Spleen (tissue), 11 donors: ENCODE measurements around the gene KLF16. TPM values are rescaled to one million over a fixed set of nuclear protein-coding genes. Genes with fewer than 3 reads are reported as not detected.

Experiments
- DNase-seq: peaks from one replicate; pipeline ENCODE4 v3.0.0-alpha.2; 2020
- H3K27ac ChIP-seq, 8 donors: fragments of 200-600 bp; sonication (generic) in 7 of 8; 1 replicate in 4 of 8; 2 replicates in 4 of 8; pipeline versions ENCODE4 v1.5.0 to v1.8.0; 2016 to 2021; ENCODE audit warnings: inconsistent platforms in 4 of 8, mild to moderate bottlenecking in 4 of 8, moderate library complexity in 1 of 8
- H3K27me3 ChIP-seq, 7 donors: fragments of 200-600 bp; sonication (generic) in 6 of 7; replicated peaks in 1 of 7; 1 replicate in 4 of 7; 2 replicates in 3 of 7; pipeline versions ENCODE4 v1.5.0 to v1.8.0; 2016 to 2021; ENCODE audit warnings: inconsistent platforms in 3 of 7, mild to moderate bottlenecking in 1 of 7
- H3K36me3 ChIP-seq, 6 donors: fragments of 200-600 bp; sonication (generic) in 5 of 6; 1 replicate in 4 of 6; 2 replicates in 2 of 6; pipeline versions ENCODE4 v1.5.0 to v1.8.0; 2016 to 2021; ENCODE audit warnings: inconsistent platforms in 2 of 6
- H3K4me1 ChIP-seq, 6 donors: fragments of 200-600 bp; sonication (generic) in 5 of 6; 1 replicate in 3 of 6; 2 replicates in 3 of 6; pipeline versions ENCODE4 v1.5.0 to v1.8.0; 2016 to 2021; ENCODE audit warnings: inconsistent platforms in 3 of 6
- H3K4me3 ChIP-seq, 8 donors: fragments of 200-600 bp; sonication (generic) in 7 of 8; 1 replicate in 4 of 8; 2 replicates in 4 of 8; pipeline versions ENCODE4 v1.5.0 to v1.8.0; 2016 to 2021; ENCODE audit warnings: inconsistent platforms in 4 of 8, mild to moderate bottlenecking in 4 of 8, moderate library complexity in 2 of 8
- H3K9me3 ChIP-seq, 8 donors: fragments of 200-600 bp; sonication (generic) in 7 of 8; 1 replicate in 4 of 8; 2 replicates in 4 of 8; pipeline versions ENCODE4 v1.5.0 to v1.8.0; 2016 to 2021; ENCODE audit warnings: inconsistent platforms in 4 of 8
- POLR2A ChIP-seq, 3 donors: fragments of 450-650 bp; IDR thresholded peaks; one replicate each; pipeline ENCODE4 v1.5.1; 2017; ENCODE audit warnings: antibody characterized with exemption in 3 of 3, mild to moderate bottlenecking in 1 of 3
- POLR2AphosphoS5 ChIP-seq, 3 donors: sonication (generic); formaldehyde crosslinking; IDR thresholded peaks; one replicate each; pipeline ENCODE4 v1.5.1; 2017; ENCODE audit warnings: antibody characterized with exemption in 3 of 3
- WGBS, 5 donors: extraction: QIAGEN DNeasy Blood & Tissue Kit in 3 of 5; methylation state at CpG; one replicate each; pipeline versions ENCODE4 v1.1.5 to v1.1.7; 2013 to 2018; 5-methylcytosine and 5-hydroxymethylcytosine counted together
- intact Hi-C: fragments of 100-400 bp; cut with DNase I; formaldehyde crosslinking; loops from one replicate; pipeline ENCODE4 v1.15.0; 2023; ENCODE audit warnings: low total_unique reads
- polyA plus RNA-seq, 3 donors: library from polyadenylated mRNA; stranded (reverse); fragments of 200-250 nt; gene quantifications; one replicate each; pipeline ENCODE4 v1.2.1, GENCODE V29; 2013
- total RNA-seq, 7 donors: library from RNA; depleted of rRNA in 3 of 7; stranded (reverse); fragments of >200 nt in 3 of 7; fragmentation: NEBNext Ultra II Directional in 4 of 7; extraction: Animal tissue kit (Norgen Biotek cat#: 25700) in 4 of 7; gene quantifications; one replicate each; pipeline versions ENCODE4 v1.1.0 to v1.2.1, GENCODE V29; 2016 to 2021
- TF ChIP-seq, protein P1 (sequence below), 11 experiments: fragments of 200-600 bp in 7 of 11; fragments of 450-650 bp in 4 of 11; sonication (generic) in 4 of 11; IDR thresholded peaks in 8 of 11; conservative IDR thresholded peaks in 3 of 11; 1 replicate in 7 of 11; 2 replicates in 4 of 11; pipeline versions ENCODE4 v1.4.0 to v1.8.0; 2016 to 2021; ENCODE audit warnings: antibody characterized with exemption in 11 of 11, inconsistent platforms in 4 of 11, mild to moderate bottlenecking in 1 of 11
- donor health status: healthy with polysubstance abuse.
- donor health status: DM: no; HTN: no; CAD: no; lungs with moderate emphysema.
- donor health status: DM: no; HTN: no; CAD: no.
- donor health status: Bipolar disorder and iron deficiency.
- donor health status: healthy.
- donor health status: DM: no; HTN: no; CAD: no.
- donor health status: DM: yes; HTN: yes; CAD: no.

KLF16 gene
- total and polyA plus RNA-seq, 10 donors: 7.1 to 39.0 (median 18.4) TPM

DNA sequence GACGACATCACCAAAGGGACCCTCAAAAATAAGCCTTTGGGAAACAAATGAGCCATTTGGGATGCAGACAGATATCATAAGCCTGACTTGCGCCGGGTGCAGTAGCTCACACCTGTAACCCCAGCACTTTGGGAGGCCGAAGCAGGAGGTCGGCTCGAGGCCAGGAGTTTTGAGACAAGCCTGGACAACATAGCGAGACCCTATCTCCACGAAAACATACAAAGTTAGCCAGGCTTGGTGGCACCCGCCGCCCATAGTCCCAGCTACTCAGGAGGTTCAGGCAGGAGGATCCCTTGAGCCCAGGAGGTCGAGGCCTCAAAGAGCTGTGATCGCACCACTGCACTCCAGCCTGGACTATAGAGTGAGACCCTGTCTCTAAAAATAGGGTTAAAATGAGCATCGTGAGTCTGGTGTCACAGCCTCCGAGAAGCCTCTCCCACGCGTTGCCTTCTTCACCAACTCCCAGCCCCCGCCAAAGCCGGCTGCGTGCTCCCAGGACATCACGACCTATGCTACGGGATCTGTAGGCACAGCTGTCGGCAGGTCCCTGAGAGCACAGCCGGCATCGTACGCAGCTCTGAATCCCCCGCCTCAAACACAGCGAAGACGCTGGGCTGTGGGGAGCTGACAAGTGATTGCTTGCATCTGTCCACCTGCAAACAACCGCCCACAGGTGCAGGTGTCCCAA, 16.7 kb downstream of the KLF16 start:
- H3K27ac ChIP-seq: peak overlapping the region in 7 of 8 donors; percentile 6 to 100 (median 99)
- H3K36me3 ChIP-seq: peaks cover 0 to 48% (median 5%) of the 10 kb centered on the region in 6 donors
- no peaks in the 10 kb centered on the region for H3K27me3 ChIP-seq
- intact Hi-C loops: no loop called here
- WGBS, 5 donors: 76 to 90% (median 83%) methylated on average over 21 to 29 of the region's 29 CpGs
- DNase-seq: peak; percentile 80
- peaks cover 49 to 92% (median 74%) of the 10 kb centered on the region in 6 donors for H3K4me1 ChIP-seq
- TF ChIP-seq, protein P1, sequence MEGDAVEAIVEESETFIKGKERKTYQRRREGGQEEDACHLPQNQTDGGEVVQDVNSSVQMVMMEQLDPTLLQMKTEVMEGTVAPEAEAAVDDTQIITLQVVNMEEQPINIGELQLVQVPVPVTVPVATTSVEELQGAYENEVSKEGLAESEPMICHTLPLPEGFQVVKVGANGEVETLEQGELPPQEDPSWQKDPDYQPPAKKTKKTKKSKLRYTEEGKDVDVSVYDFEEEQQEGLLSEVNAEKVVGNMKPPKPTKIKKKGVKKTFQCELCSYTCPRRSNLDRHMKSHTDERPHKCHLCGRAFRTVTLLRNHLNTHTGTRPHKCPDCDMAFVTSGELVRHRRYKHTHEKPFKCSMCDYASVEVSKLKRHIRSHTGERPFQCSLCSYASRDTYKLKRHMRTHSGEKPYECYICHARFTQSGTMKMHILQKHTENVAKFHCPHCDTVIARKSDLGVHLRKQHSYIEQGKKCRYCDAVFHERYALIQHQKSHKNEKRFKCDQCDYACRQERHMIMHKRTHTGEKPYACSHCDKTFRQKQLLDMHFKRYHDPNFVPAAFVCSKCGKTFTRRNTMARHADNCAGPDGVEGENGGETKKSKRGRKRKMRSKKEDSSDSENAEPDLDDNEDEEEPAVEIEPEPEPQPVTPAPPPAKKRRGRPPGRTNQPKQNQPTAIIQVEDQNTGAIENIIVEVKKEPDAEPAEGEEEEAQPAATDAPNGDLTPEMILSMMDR (IDR thresholded peaks at IDR 0.05 in 8 of 11, conservative IDR thresholded peaks at IDR 0.05 in 3 of 11): no peak
- TF ChIP-seq POLR2AphosphoS5 (IDR thresholded peaks at IDR 0.05) (peak in 1 of 3 donors; percentile 23), POLR2A (IDR thresholded peaks at IDR 0.05) (no peak)
- peak overlapping the region in 7 of 8 donors; percentile 95 to 100 (median 99) for H3K4me3 ChIP-seq
- H3K9me3 ChIP-seq: no peaks in the 10 kb centered on the region

DNA sequence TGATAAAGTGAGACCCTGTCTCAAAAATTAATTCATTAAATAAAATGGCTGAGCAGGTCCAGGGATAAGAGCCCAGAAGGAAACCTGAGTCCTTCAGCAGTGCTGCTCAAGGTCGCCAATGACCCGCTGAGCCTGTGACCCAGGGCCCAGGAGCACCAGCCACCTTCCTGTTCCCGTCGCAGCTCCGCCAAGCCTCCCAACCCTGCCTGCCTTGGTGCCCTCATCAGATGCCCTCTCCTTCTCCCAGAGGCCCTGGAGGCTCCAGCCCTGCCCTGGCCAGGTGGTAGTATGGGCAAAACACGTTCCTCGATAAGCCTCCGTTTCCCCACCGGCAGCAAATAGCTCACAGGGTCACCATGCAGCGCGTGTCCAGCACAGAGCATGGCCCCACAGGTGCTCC, 17.7 kb downstream of the KLF16 start:
- no peaks in the 10 kb centered on the region for H3K27me3 ChIP-seq
- WGBS, 5 donors: 71 to 85% (median 77%) methylated on average over 10 to 11 of the region's 11 CpGs
- peaks cover 0 to 52% (median 5%) of the 10 kb centered on the region in 6 donors for H3K36me3 ChIP-seq
- intact Hi-C loops: no loop called here
- H3K9me3 ChIP-seq: no peaks in the 10 kb centered on the region
- DNase-seq: peak; percentile 74
- peak overlapping the region in 3 of 8 donors; percentile 9 to 100 (median 95) for H3K4me3 ChIP-seq
- H3K4me1 ChIP-seq: peaks cover 52 to 92% (median 80%) of the 10 kb centered on the region in 6 donors
- peak overlapping the region in 6 of 8 donors; percentile 13 to 100 (median 99) for H3K27ac ChIP-seq
- peak in 2 of 3 donors; percentile 52 to 54 for TF ChIP-seq POLR2AphosphoS5 (IDR thresholded peaks at IDR 0.05)
- TF ChIP-seq, protein P1 (IDR thresholded peaks at IDR 0.05 in 8 of 11, conservative IDR thresholded peaks at IDR 0.05 in 3 of 11): no peak

DNA sequence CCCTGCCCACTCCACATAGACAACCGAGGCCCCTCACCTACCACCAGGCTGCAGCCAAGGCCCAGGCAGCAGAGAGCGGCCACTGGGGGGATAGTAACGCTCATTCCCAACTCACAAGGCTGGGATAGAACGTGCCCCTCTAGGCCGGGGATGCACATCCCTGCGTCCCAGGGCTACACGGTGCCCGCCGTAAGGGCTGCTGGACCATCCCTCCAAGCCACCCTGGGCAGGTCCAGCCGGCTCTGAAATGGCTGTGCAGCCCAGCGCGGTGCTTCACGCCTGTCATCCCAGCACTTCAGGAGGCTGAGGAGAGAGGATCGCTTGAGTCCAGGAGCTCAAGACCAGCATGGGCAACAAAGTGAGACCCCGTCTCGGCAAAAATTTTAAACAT, 18.3 kb downstream of the KLF16 start:
- Histone ChIP-seq H3K4me1 (peaks cover 55 to 94% (median 84%) of the 10 kb centered on the region in 6 donors), H3K4me3 (peak overlapping the region in 1 of 8 donors; percentile 100), H3K36me3 (peaks cover 0 to 53% (median 5%) of the 10 kb centered on the region in 6 donors), H3K27ac (peak overlapping the region in 4 of 8 donors; percentile 99 to 100 (median 99)), H3K9me3 (no peaks in the 10 kb centered on the region), H3K27me3 (no peaks in the 10 kb centered on the region)
- TF ChIP-seq POLR2AphosphoS5 (IDR thresholded peaks at IDR 0.05) (no peak), POLR2A (IDR thresholded peaks at IDR 0.05) (no peak)
- TF ChIP-seq, protein P1 (IDR thresholded peaks at IDR 0.05 in 8 of 11, conservative IDR thresholded peaks at IDR 0.05 in 3 of 11): no peak
- 60 to 91% (median 85%) methylated on average over 2 to 16 of the region's 16 CpGs for WGBS, 5 donors
- intact Hi-C loops: no loop called here
- DNase-seq: peak; percentile 70

DNA sequence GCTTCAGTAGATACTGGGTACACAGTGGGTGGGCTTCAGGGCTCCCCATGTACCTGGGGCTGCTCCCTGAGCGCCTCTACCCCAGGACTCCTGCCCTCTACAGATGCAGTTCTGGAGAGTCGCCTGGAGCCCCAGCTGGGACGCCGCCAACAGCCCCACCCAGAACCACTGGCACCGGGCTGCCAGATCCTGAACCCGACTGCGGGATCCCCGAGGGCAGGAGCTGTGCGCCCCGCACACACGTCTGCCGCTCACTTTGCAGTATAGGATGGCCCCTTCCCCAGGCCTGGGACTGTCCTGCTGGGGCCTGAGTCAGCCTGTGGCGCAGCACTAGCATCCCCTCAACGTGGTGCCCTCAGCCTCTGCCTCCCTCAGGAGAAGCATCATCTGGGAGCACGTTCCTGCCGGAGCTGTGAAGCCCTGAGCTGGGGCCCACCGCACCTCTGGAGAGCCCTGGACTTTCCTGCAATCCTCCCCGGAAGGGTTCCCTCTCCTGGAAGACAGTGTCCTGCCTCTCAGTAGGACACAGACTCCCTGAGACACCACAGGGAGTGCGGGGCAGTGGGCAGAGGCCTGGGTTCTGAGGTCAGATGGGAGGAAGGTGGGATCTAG, 18.8 kb downstream of the KLF16 start:
- Histone ChIP-seq H3K27ac (peak overlapping the region in 5 of 8 donors; percentile 14 to 100 (median 99)), H3K4me1 (peaks cover 58 to 94% (median 88%) of the 10 kb centered on the region in 6 donors), H3K36me3 (peaks cover 0 to 57% (median 5%) of the 10 kb centered on the region in 6 donors), H3K4me3 (peak overlapping the region in 1 of 8 donors; percentile 9), H3K27me3 (no peaks in the 10 kb centered on the region), H3K9me3 (no peaks in the 10 kb centered on the region)
- intact Hi-C loops: no loop called here
- TF ChIP-seq POLR2AphosphoS5 (IDR thresholded peaks at IDR 0.05): peak in 1 of 3 donors; percentile 32
- TF ChIP-seq POLR2A (IDR thresholded peaks at IDR 0.05): no peak
- TF ChIP-seq, protein P1 (IDR thresholded peaks at IDR 0.05 in 8 of 11, conservative IDR thresholded peaks at IDR 0.05 in 3 of 11): no peak
- 69 to 89% (median 79%) methylated on average over 7 to 19 of the region's 19 CpGs for WGBS, 5 donors
- DNase-seq: peak; percentile 78
